GM12878 (cell line): ENCODE results near the gene PGK1. TPM values are rescaled to one million over a fixed set of nuclear protein-coding genes. Genes with fewer than 3 reads are reported as not detected.

Experiments used
- CHD2 ChIP-seq: IDR thresholded peaks from 2 replicates; pipeline ENCODE4 v1.6.1; 2011; ENCODE audit warnings: low read depth, low read length, improper control_type of control experiment, borderline replicate concordance
- CUX1 ChIP-seq: IDR thresholded peaks from 2 replicates; pipeline ENCODE4 v1.6.1; 2012; ENCODE audit warnings: improper control_type of control experiment, low read depth, low read length; ENCODE audit not compliant: insufficient replicate concordance
- EP300 ChIP-seq, 2 experiments: fragments of 150-350 bp in 1 of 2; IDR thresholded peaks; 2 replicates each; pipeline ENCODE4 v1.6.1; 2011 to 2012; ENCODE audit warnings: low read depth in 2 of 2, low read length in 2 of 2, borderline replicate concordance in 1 of 2, improper control_type of control experiment in 1 of 2, inconsistent platforms in 1 of 2; ENCODE audit not compliant: control insufficient read depth in 1 of 2
- HSF1 ChIP-seq: fragments of 150-350 bp; IDR thresholded peaks from 2 replicates; pipeline ENCODE4 v1.6.1; 2014; ENCODE audit warnings: mild to moderate bottlenecking, low read depth, low read length
- MEF2B ChIP-seq: fragments of 450-650 bp; IDR thresholded peaks from 2 replicates; pipeline ENCODE4 v1.6.1; 2018; ENCODE audit warnings: mild to moderate bottlenecking, moderate library complexity; ENCODE audit not compliant: partially characterized antibody, poor library complexity, severe bottlenecking
- MTA2 ChIP-seq: fragments of 450-650 bp; IDR thresholded peaks from 2 replicates; pipeline ENCODE4 v1.6.1; 2016; ENCODE audit warnings: low read depth, mild to moderate bottlenecking, moderate library complexity
- NFYA ChIP-seq: IDR thresholded peaks from 2 replicates; pipeline ENCODE4 v1.6.1; 2011; ENCODE audit warnings: low read depth, mild to moderate bottlenecking, low read length, improper control_type of control experiment, borderline replicate concordance
- NRF1 ChIP-seq: conservative IDR thresholded peaks from 2 replicates; pipeline ENCODE4 v1.6.1; 2011; ENCODE audit warnings: mild to moderate bottlenecking, low read depth, low read length, improper control_type of control experiment
- PAX5 ChIP-seq: IDR thresholded peaks from 2 replicates; pipeline ENCODE4 v1.6.1; 2011; ENCODE audit warnings: low read depth, low read length, borderline replicate concordance
- POLR2A ChIP-seq: IDR thresholded peaks from 2 replicates; pipeline ENCODE4 v1.6.1; 2011; ENCODE audit warnings: low read depth, mild to moderate bottlenecking, low read length
- SMAD1 ChIP-seq: fragments of 450-650 bp; IDR thresholded peaks from 2 replicates; pipeline ENCODE4 v1.6.1; 2018; ENCODE audit warnings: mild to moderate bottlenecking, low read depth; ENCODE audit not compliant: partially characterized antibody
- SREBF1 ChIP-seq: IDR thresholded peaks from 2 replicates; pipeline ENCODE4 v1.6.1; 2012; ENCODE audit warnings: mild to moderate bottlenecking, low read length
- YY1 ChIP-seq: IDR thresholded peaks from 2 replicates; pipeline ENCODE4 v1.6.1; 2011; ENCODE audit warnings: low read depth, mild to moderate bottlenecking, low read length
- polyA plus RNA-seq, 11 experiments: library from polyadenylated mRNA; depleted of rRNA in 4 of 11; unstranded in 6 of 11; stranded (reverse) in 5 of 11; fragments of >200 nt; fragmentation: Nextera tagmentation in 4 of 11; fragmentation: Illumina TruSeq in 1 of 11; extraction: Ambion mirVana in 4 of 11; extraction: Trizol in 1 of 11; gene quantifications; 1 replicate in 1 of 11; 2 replicates in 10 of 11; pipeline versions ENCODE4 v1.2.1 to v1.2.3, GENCODE V29; 2011 to 2016; ENCODE audit warnings: inconsistent platforms in 2 of 11, missing spikeins in 2 of 11, low read depth in 1 of 11
- total RNA-seq, 4 experiments: library from RNA; depleted of rRNA in 3 of 4; stranded (reverse); fragments of >200 nt in 3 of 4; fragmentation: Illumina TruSeq in 1 of 4; extraction: Trizol in 1 of 4; gene quantifications; 2 replicates each; pipeline versions ENCODE4 v1.2.1 to v1.2.3, GENCODE V29; 2013 to 2021
- TF ChIP-seq, protein P1 (sequence below): fragments of 450-650 bp; formaldehyde crosslinking; IDR thresholded peaks from 2 replicates; pipeline ENCODE4 v1.4.0; 2020; ENCODE audit warnings: mild to moderate bottlenecking, moderate library complexity

Gene PGK1
- total and polyA plus RNA-seq, 10 of the 15 experiments (the other 5 are each of a cell fraction or from before 2014, with no cell fraction given): 370 to 1,825 (median 629) TPM

GRCh38 chrX:78103623-78104446 is at the start of gene PGK1 (continued):
- TF ChIP-seq CUX1 (no peak), EP300 (IDR thresholded peaks at IDR 0.05; ENCODE audit: borderline replicate concordance in 1 of 2, control insufficient read depth in 1 of 2, low read depth in 2 of 2, low read length in 2 of 2) (0 out of 4 replicates have a peak, but pooled peaks of 1 of the 2 experiments have one; percentile 19), YY1 (no peak), POLR2A (peak; percentile 98), SMAD1 (peak; percentile 70), CHD2 (peak; percentile 88), NFYA (no peak), SREBF1 (no peak), NRF1 (no peak), MTA2 (no peak), PAX5 (no peak), HSF1 (peak; percentile 88), MEF2B (no peak)
- TF ChIP-seq, protein P1, sequence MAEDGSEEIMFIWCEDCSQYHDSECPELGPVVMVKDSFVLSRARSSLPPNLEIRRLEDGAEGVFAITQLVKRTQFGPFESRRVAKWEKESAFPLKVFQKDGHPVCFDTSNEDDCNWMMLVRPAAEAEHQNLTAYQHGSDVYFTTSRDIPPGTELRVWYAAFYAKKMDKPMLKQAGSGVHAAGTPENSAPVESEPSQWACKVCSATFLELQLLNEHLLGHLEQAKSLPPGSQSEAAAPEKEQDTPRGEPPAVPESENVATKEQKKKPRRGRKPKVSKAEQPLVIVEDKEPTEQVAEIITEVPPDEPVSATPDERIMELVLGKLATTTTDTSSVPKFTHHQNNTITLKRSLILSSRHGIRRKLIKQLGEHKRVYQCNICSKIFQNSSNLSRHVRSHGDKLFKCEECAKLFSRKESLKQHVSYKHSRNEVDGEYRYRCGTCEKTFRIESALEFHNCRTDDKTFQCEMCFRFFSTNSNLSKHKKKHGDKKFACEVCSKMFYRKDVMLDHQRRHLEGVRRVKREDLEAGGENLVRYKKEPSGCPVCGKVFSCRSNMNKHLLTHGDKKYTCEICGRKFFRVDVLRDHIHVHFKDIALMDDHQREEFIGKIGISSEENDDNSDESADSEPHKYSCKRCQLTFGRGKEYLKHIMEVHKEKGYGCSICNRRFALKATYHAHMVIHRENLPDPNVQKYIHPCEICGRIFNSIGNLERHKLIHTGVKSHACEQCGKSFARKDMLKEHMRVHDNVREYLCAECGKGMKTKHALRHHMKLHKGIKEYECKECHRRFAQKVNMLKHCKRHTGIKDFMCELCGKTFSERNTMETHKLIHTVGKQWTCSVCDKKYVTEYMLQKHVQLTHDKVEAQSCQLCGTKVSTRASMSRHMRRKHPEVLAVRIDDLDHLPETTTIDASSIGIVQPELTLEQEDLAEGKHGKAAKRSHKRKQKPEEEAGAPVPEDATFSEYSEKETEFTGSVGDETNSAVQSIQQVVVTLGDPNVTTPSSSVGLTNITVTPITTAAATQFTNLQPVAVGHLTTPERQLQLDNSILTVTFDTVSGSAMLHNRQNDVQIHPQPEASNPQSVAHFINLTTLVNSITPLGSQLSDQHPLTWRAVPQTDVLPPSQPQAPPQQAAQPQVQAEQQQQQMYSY (CRISPR knock-in tag): no peak
